ENCODE data around the gene KASH5. TPM values are rescaled to one million over a fixed set of nuclear protein-coding genes. Genes with fewer than 3 reads are reported as not detected.

The KASH5 gene
- total and polyA plus RNA-seq, 3 donors from 2014 or later, result 72.8 to 121 (median 102) TPM

DNA sequence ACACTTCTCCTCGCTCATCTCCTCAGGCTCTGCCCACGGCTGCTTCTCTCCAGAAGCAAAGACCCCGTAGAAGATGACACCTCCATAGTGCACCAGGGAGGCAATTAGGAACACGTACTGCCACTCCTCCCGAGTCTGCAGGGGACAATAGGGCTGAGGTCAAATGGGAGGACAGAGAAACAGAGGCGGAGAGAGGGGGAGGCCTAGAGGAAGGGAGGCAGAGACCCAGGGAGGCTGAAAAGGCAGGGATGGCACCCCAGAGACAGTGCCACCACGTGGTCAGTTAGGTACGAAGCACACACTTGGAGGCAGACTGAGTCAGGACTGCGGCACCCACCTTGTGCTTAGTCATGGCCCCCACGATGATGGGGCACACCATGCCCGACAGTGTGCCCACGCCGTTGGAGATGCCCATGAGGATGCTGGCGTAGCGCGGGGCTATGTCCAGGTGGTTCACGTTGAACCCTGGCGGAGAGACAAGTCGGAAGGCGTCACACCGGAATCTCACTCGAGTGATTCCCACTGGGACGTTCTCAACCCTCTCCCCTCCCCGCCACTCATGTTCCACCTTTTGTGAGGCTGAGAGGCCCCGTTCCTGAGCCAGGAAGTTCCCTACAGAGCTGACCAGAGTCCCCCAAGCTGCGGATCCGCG lies 42.8 kb downstream of the KASH5 start:
- DNase-seq, result no peak
- H3K4me1 ChIP-seq, result peaks cover 13% of the 10 kb centered on the region
- TF ChIP-seq, protein P1, sequence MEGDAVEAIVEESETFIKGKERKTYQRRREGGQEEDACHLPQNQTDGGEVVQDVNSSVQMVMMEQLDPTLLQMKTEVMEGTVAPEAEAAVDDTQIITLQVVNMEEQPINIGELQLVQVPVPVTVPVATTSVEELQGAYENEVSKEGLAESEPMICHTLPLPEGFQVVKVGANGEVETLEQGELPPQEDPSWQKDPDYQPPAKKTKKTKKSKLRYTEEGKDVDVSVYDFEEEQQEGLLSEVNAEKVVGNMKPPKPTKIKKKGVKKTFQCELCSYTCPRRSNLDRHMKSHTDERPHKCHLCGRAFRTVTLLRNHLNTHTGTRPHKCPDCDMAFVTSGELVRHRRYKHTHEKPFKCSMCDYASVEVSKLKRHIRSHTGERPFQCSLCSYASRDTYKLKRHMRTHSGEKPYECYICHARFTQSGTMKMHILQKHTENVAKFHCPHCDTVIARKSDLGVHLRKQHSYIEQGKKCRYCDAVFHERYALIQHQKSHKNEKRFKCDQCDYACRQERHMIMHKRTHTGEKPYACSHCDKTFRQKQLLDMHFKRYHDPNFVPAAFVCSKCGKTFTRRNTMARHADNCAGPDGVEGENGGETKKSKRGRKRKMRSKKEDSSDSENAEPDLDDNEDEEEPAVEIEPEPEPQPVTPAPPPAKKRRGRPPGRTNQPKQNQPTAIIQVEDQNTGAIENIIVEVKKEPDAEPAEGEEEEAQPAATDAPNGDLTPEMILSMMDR (IDR thresholded peaks at IDR 0.05), result no peak
- TF ChIP-seq POLR2A (IDR thresholded peaks at IDR 0.05), result no peak
- H3K4me3 ChIP-seq, result peak overlapping the region in 1 of 2 donors; percentile 6
- no peaks in the 10 kb centered on the region for H3K9me3 ChIP-seq
- intact Hi-C loops (cut with DNase I; ENCODE audit: low total_unique reads), result no loop called here
- no peaks in the 10 kb centered on the region for H3K36me3 ChIP-seq (ENCODE audit: low read depth, missing control alignments)
- WGBS, 2 donors, result 57 to 58% methylated on average over 23 to 28 of the region's 28 CpGs
- H3K27ac ChIP-seq, result no peak overlapping the region
- H3K27me3 ChIP-seq, result peaks cover 4% of the 10 kb centered on the region

DNA sequence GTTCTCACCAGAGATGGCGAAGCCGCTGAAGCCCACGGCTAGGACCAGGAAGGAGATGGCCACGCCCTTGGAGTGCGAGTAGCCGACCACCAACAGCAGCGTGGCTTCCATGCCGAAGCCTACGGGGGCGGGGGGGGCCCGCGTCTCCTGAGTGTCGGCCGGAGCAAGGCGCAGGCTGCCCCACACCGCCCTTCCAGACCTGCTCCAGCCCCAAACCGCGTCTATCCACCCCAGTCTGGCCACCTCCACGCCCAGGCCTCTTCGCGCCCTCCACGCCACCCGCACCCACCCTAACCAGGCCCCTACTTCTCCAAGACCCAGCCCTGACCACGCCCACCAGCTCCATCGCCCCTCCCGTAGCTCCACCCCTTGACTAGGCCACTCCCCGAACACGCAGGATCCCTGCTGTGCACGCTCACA lies 43.3 kb downstream of the KASH5 start:
- Histone ChIP-seq H3K4me3 (peak overlapping the region in 1 of 2 donors; percentile 6), H3K27ac (no peak overlapping the region), H3K36me3 (ENCODE audit: low read depth, missing control alignments) (no peaks in the 10 kb centered on the region), H3K27me3 (no peaks in the 10 kb centered on the region), H3K4me1 (peaks cover 9% of the 10 kb centered on the region), H3K9me3 (no peaks in the 10 kb centered on the region)
- intact Hi-C loops (cut with DNase I; ENCODE audit: low total_unique reads), result no loop called here
- TF ChIP-seq, protein P1 (IDR thresholded peaks at IDR 0.05), result no peak
- TF ChIP-seq POLR2A (IDR thresholded peaks at IDR 0.05), result no peak
- DNase-seq, result no peak
- WGBS, 2 donors, result 41 to 59% methylated on average over 28 to 29 of the region's 29 CpGs

DNA sequence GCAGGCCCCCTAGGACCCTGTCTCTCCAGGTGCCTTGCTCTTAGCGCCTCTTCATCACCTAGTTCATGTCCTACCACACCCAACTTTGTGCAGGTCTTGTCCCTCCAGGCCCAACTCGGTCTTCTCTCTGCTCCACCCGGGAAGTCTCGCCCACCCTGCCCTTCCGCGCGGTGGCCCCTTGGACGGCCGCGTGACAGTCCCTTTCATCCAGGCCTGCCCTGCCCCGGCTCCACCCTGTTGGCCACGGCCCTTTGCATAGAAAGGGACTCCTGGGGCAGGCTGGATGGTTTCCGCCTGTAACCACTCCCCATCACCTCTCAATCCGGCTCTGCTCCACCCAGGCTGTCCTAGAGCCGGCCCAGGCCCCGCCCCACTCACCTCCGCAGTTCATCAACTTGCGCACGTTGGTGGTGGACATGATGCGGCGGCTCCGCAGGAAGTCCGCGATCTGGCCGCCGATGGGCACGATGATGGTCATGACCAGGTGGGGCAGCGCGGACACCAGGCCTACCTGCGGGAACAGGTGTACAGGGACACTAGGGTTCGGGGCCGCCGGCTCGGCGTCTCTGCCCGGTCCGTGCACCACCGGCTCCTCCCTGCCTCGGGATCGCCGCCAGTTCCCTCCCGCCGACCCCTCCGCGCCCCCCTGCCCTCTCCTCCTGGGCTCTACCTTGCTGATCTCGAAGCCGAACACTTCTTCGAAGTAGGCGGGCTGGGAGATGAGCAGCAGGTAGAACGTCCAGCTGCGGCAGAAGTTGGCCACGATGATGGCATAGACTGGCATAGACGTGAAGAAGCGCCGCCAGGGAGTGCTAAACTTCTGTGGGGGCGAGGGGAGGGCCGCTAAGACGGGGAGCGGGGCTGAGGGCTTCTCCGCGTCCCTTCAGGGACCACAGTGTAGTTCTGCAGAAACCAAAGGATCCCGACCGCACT lies 44.4 kb downstream of the KASH5 start:
- intact Hi-C loops (cut with DNase I; ENCODE audit: low total_unique reads), result no loop called here
- 20 to 41% methylated on average over 21 to 62 of the region's 63 CpGs for WGBS, 2 donors

DNA sequence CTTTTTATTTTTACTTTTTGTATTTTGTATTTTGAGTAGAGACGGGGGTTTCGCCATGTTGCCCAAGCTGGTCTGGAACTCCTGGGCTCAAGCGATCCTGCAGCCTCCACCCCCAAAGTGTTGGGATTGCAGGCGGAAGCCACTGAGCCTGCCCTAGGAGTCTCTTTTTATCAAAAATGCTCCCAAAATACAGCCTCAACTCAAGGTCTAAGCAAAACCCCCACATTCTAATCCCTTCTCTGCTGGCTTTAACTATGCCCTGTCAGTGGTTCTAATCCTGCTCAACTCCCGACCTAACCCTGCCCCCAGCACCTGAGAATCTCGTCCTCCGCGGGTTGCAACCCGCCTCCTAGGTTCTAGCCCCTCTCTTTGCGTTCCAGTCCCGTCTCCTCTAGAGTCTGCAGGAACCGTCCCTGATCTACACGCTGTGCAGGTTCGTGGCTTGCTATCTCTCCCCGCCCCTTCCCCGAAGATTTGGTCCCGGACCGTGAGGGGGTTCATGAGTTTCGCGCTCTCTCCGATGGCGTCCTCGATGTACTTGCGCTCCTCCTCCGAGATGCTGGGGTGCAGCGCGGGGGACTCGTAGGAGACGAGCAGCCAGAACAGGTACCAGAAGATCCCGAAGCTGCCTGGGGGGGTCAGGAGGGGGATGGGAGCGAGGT lies 45.3 kb downstream of the KASH5 start:
- no peaks in the 10 kb centered on the region for H3K27me3 ChIP-seq
- DNase-seq, result no peak
- H3K4me3 ChIP-seq, result no peak overlapping the region
- H3K27ac ChIP-seq, result no peak overlapping the region
- WGBS, 2 donors, result 32 to 49% methylated on average over 28 to 31 of the region's 31 CpGs
- H3K36me3 ChIP-seq (ENCODE audit: low read depth, missing control alignments), result no peaks in the 10 kb centered on the region
- H3K4me1 ChIP-seq, result no peaks in the 10 kb centered on the region
- H3K9me3 ChIP-seq, result no peaks in the 10 kb centered on the region
- intact Hi-C loops (cut with DNase I; ENCODE audit: low total_unique reads), result no loop called here
- TF ChIP-seq, protein P1 (IDR thresholded peaks at IDR 0.05), result no peak
- TF ChIP-seq POLR2A (IDR thresholded peaks at IDR 0.05), result no peak

More for the DNA sequence above, 44.4 kb downstream of the KASH5 start:
- H3K9me3 ChIP-seq, result no peaks in the 10 kb centered on the region
- no peak overlapping the region for H3K4me3 ChIP-seq
- DNase-seq, result no peak
- no peak overlapping the region for H3K27ac ChIP-seq
- no peak for TF ChIP-seq POLR2A (IDR thresholded peaks at IDR 0.05)
- TF ChIP-seq, protein P1 (IDR thresholded peaks at IDR 0.05), result no peak
- H3K4me1 ChIP-seq, result peaks cover 8% of the 10 kb centered on the region
- H3K36me3 ChIP-seq (ENCODE audit: low read depth, missing control alignments), result no peaks in the 10 kb centered on the region
- no peaks in the 10 kb centered on the region for H3K27me3 ChIP-seq

Measured in testis (tissue), 3 donors.